Testis (tissue), 3 donors: ENCODE measurements around the gene MYO1D. TPM values are rescaled to one million over a fixed set of nuclear protein-coding genes. Genes with fewer than 3 reads are reported as not detected.

ENCODE experiments used
- DNase-seq: peaks from one replicate; pipeline ENCODE4 v3.0.0-alpha.2; 2019
- H3K27ac ChIP-seq, 2 donors: fragments of 200-600 bp; sonication (generic); one replicate each; pipeline ENCODE4 v1.5.1; 2019
- H3K27me3 ChIP-seq: fragments of 200-600 bp; sonication (generic); one replicate; pipeline ENCODE4 v1.5.1; 2019
- H3K36me3 ChIP-seq: fragments of 200-600 bp; sonication (generic); one replicate; pipeline ENCODE4 v1.5.1; 2017; ENCODE audit warnings: low read depth; ENCODE audit errors: missing control alignments
- H3K4me1 ChIP-seq: fragments of 200-600 bp; sonication (generic); one replicate; pipeline ENCODE4 v1.5.1; 2019
- H3K4me3 ChIP-seq, 2 donors: fragments of 200-600 bp; sonication (generic); one replicate each; pipeline ENCODE4 v1.5.1; 2017 to 2019
- H3K9me3 ChIP-seq: fragments of 200-600 bp; sonication (generic); one replicate; pipeline ENCODE4 v1.5.1; 2017
- CTCF ChIP-seq, 3 experiments: fragments of 450-650 bp in 2 of 3; fragments of 200-600 bp in 1 of 3; sonication (generic) in 1 of 3; IDR thresholded peaks; one replicate each; pipeline ENCODE4 v1.5.1; 2016 to 2019; ENCODE audit warnings: antibody characterized with exemption in 3 of 3, mild to moderate bottlenecking in 2 of 3, moderate library complexity in 1 of 3
- POLR2A ChIP-seq: fragments of 450-650 bp; IDR thresholded peaks from one replicate; pipeline ENCODE4 v1.6.1; 2017; ENCODE audit warnings: antibody characterized with exemption, mild to moderate bottlenecking, moderate library complexity
- WGBS, 2 donors: methylation state at CpG; one replicate each; pipeline ENCODE4 v1.1.5; 2018; 5-methylcytosine and 5-hydroxymethylcytosine counted together
- intact Hi-C: fragments of 100-400 bp; cut with DNase I; formaldehyde crosslinking; loops from one replicate; pipeline ENCODE4 v1.15.1; 2023; ENCODE audit warnings: low total_unique reads
- polyA plus RNA-seq: library from polyadenylated mRNA; stranded (reverse); fragments of 350-450 nt; fragmentation: Illumina TruSeq; extraction: RNeasy Lipid Tissue Mini Kit (QIAGEN cat#74804); gene quantifications from one replicate; pipeline ENCODE4 v1.2.3, GENCODE V29; 2014; ENCODE audit warnings: low read depth, low replicate concordance; ENCODE audit not compliant: insufficient read depth
- total RNA-seq, 2 donors: library from RNA; depleted of rRNA; stranded (reverse); fragments of >200 nt; gene quantifications; one replicate each; pipeline ENCODE4 v1.2.3, GENCODE V29; 2016

MYO1D gene
- total and polyA plus RNA-seq, 3 donors from 2014 or later: 29.5 to 34.1 (median 33.6) TPM

GRCh38 chr17:32601866-32602265 is 275.1 kb downstream of the MYO1D start:
- TF ChIP-seq CTCF (IDR thresholded peaks at IDR 0.05) (no peak), POLR2A (no peak)
- Histone ChIP-seq H3K9me3 (no peaks in the 10 kb centered on the region), H3K4me1 (no peaks in the 10 kb centered on the region), H3K36me3 (no peaks in the 10 kb centered on the region), H3K27ac (no peak overlapping the region), H3K27me3 (no peaks in the 10 kb centered on the region), H3K4me3 (no peak overlapping the region)
- no peak for DNase-seq
- intact Hi-C loops: no loop called here
- WGBS, 2 donors: 76 to 86% methylated on average over 2 of the region's 2 CpGs

- 63 to 71% methylated on average over 2 of the region's 2 CpGs for WGBS, 2 donors
- no peaks in the 10 kb centered on the region for H3K4me1 ChIP-seq
- H3K27ac ChIP-seq: no peak overlapping the region
- no peaks in the 10 kb centered on the region for H3K9me3 ChIP-seq
- no peak overlapping the region for H3K4me3 ChIP-seq
- no peak for TF ChIP-seq CTCF (IDR thresholded peaks at IDR 0.05)
- TF ChIP-seq POLR2A: no peak
- H3K27me3 ChIP-seq: no peaks in the 10 kb centered on the region
- intact Hi-C loops: no loop called here
- no peak for DNase-seq
- H3K36me3 ChIP-seq: no peaks in the 10 kb centered on the region
Observed at GRCh38 chr17:32596628-32597027, 280.3 kb downstream of the MYO1D start.

- H3K36me3 ChIP-seq: no peaks in the 10 kb centered on the region
- intact Hi-C loops: no loop called here
- H3K27ac ChIP-seq: no peak overlapping the region
- no peak overlapping the region for H3K4me3 ChIP-seq
- TF ChIP-seq POLR2A (no peak), CTCF (IDR thresholded peaks at IDR 0.05) (no peak)
- H3K4me1 ChIP-seq: no peaks in the 10 kb centered on the region
- no peak for DNase-seq
- no peaks in the 10 kb centered on the region for H3K27me3 ChIP-seq
- 68 to 77% methylated on average over 7 to 8 of the region's 8 CpGs for WGBS, 2 donors
- H3K9me3 ChIP-seq: no peaks in the 10 kb centered on the region
Observed at GRCh38 chr17:32596206-32596605, 280.7 kb downstream of the MYO1D start.

- intact Hi-C loops: no loop called here
- no peak overlapping the region for H3K27ac ChIP-seq
- H3K9me3 ChIP-seq: no peaks in the 10 kb centered on the region
- DNase-seq: no peak
- H3K4me3 ChIP-seq: no peak overlapping the region
- H3K27me3 ChIP-seq: no peaks in the 10 kb centered on the region
- 80 to 82% methylated on average over 1 of the region's 1 CpG for WGBS, 2 donors
- no peaks in the 10 kb centered on the region for H3K4me1 ChIP-seq
- TF ChIP-seq POLR2A: no peak
- no peak for TF ChIP-seq CTCF (IDR thresholded peaks at IDR 0.05)
- no peaks in the 10 kb centered on the region for H3K36me3 ChIP-seq
Observed at GRCh38 chr17:32593003-32593402, 283.9 kb downstream of the MYO1D start.

- no peak for DNase-seq
- H3K4me1 ChIP-seq: no peaks in the 10 kb centered on the region
- TF ChIP-seq CTCF (IDR thresholded peaks at IDR 0.05) (no peak), POLR2A (no peak)
- 85 to 93% methylated on average over 3 of the region's 3 CpGs for WGBS, 2 donors
- intact Hi-C loops: no loop called here
- H3K27ac ChIP-seq: no peak overlapping the region
- no peak overlapping the region for H3K4me3 ChIP-seq
- no peaks in the 10 kb centered on the region for H3K36me3 ChIP-seq
- H3K27me3 ChIP-seq: no peaks in the 10 kb centered on the region
- no peaks in the 10 kb centered on the region for H3K9me3 ChIP-seq
Observed at GRCh38 chr17:32591405-32591804, 285.5 kb downstream of the MYO1D start.
